Measurements from ENCODE around the gene GPR180. TPM values are rescaled to one million over a fixed set of nuclear protein-coding genes. Genes with fewer than 3 reads are reported as not detected.

The GPR180 gene
- total RNA-seq, 4 donors from 2014 or later = 2.0 to 4.2 (median 2.8) TPM

DNA sequence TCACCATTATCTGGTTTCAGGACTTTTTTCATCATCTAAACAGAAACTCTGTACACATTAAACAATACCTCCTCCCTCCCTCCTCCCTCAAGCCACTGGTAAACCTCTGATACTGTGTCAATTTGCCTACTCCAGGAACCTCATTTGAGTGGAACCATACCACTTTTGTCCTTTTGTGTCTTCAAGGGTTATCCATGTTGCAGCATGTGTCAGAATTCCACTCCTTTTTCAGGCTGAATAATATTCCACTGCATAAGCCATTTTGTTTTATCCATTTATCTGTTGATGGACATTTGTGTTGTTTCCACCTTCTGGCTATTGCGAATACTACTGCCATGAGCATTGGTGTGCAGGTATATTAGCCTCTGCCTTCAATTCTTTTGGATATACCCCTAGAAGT, 33.2 kb upstream of the GPR180 start:
- DNase-seq (ENCODE audit: low spot score in 2 of 2) = no peak
- Histone ChIP-seq H3K4me1 (no peaks in the 10 kb centered on the region), H3K9me3 (no peaks in the 10 kb centered on the region), H3K36me3 (peaks cover 37% of the 10 kb centered on the region), H3K27ac (no peak overlapping the region), H3K27me3 (no peaks in the 10 kb centered on the region), H3K4me3 (no peak overlapping the region)
- WGBS = 100% methylated on average over 1 of the region's 1 CpG
- TF ChIP-seq CTCF (IDR thresholded peaks at IDR 0.05) (no peak), EP300 (IDR thresholded peaks at IDR 0.05) (no peak), POLR2A (IDR thresholded peaks at IDR 0.05) (no peak), POLR2AphosphoS5 (IDR thresholded peaks at IDR 0.05) (no peak)

DNA sequence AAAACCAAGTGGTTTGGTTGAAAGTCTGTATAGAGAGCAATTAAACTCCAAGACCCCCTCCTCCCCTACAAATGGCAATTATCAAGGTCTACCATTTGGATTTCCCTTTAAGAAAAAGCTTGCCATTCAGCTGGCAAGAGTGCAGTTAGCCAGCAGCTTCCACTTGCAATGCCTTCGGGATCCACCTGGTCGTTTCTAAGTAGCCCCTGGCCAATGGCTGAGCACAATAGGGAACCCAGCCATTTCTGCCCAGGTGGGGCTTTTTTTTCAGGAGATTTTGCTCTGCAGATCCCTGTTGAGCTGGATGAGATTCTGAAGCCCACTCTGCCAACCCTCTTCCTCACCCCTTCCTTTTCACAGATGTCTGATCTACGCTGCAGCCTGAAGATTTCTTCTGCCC, 32.0 kb upstream of the GPR180 start:
- no peaks in the 10 kb centered on the region for H3K27me3 ChIP-seq
- H3K36me3 ChIP-seq = peaks cover 47% of the 10 kb centered on the region
- 94% methylated on average over 3 of the region's 3 CpGs for WGBS
- TF ChIP-seq POLR2AphosphoS5 (IDR thresholded peaks at IDR 0.05) (no peak), CTCF (IDR thresholded peaks at IDR 0.05) (no peak)
- DNase-seq (ENCODE audit: low spot score in 2 of 2) = no peak
- no peak overlapping the region for H3K27ac ChIP-seq
- no peak overlapping the region for H3K4me3 ChIP-seq
- H3K4me1 ChIP-seq = no peaks in the 10 kb centered on the region
- no peaks in the 10 kb centered on the region for H3K9me3 ChIP-seq

GRCh38 chr13:94579063-94579462, 22.6 kb upstream of the GPR180 start:
- Histone ChIP-seq H3K9me3 (no peaks in the 10 kb centered on the region), H3K4me3 (no peak overlapping the region), H3K4me1 (no peaks in the 10 kb centered on the region), H3K36me3 (peaks cover 85% of the 10 kb centered on the region), H3K27me3 (no peaks in the 10 kb centered on the region), H3K27ac (no peak overlapping the region)
- no peak for DNase-seq (ENCODE audit: low spot score in 2 of 2)
- no peak for TF ChIP-seq EP300 (IDR thresholded peaks at IDR 0.05)
- TF ChIP-seq POLR2AphosphoS5 (IDR thresholded peaks at IDR 0.05) = no peak
- no peak for TF ChIP-seq POLR2A (IDR thresholded peaks at IDR 0.05)
- no peak for TF ChIP-seq CTCF (IDR thresholded peaks at IDR 0.05)
- 76% methylated on average over 1 of the region's 1 CpG for WGBS

- no peak overlapping the region for H3K27ac ChIP-seq
- H3K4me3 ChIP-seq = no peak overlapping the region
- no peaks in the 10 kb centered on the region for H3K4me1 ChIP-seq
- WGBS = 97% methylated on average over 1 of the region's 1 CpG
- no peak for TF ChIP-seq POLR2A (IDR thresholded peaks at IDR 0.05)
- no peak for TF ChIP-seq CTCF (IDR thresholded peaks at IDR 0.05)
- no peak for TF ChIP-seq POLR2AphosphoS5 (IDR thresholded peaks at IDR 0.05)
- no peak for TF ChIP-seq EP300 (IDR thresholded peaks at IDR 0.05)
- H3K36me3 ChIP-seq = peaks cover 53% of the 10 kb centered on the region
- no peak for DNase-seq (ENCODE audit: low spot score in 2 of 2)
- no peaks in the 10 kb centered on the region for H3K9me3 ChIP-seq
- H3K27me3 ChIP-seq = no peaks in the 10 kb centered on the region
These were observed 17.7 kb upstream of the GPR180 start for GRCh38 chr13:94583926-94584325.

- Histone ChIP-seq H3K9me3 (no peaks in the 10 kb centered on the region), H3K4me1 (no peaks in the 10 kb centered on the region), H3K27me3 (no peaks in the 10 kb centered on the region), H3K27ac (no peak overlapping the region), H3K4me3 (no peak overlapping the region), H3K36me3 (peaks cover 47% of the 10 kb centered on the region)
- DNase-seq (ENCODE audit: low spot score in 2 of 2) = no peak
- no peak for TF ChIP-seq EP300 (IDR thresholded peaks at IDR 0.05)
- TF ChIP-seq CTCF (IDR thresholded peaks at IDR 0.05) = no peak
- no peak for TF ChIP-seq POLR2AphosphoS5 (IDR thresholded peaks at IDR 0.05)
- no peak for TF ChIP-seq POLR2A (IDR thresholded peaks at IDR 0.05)
- WGBS = 93% methylated on average over 6 of the region's 6 CpGs
These were observed 16.0 kb upstream of the GPR180 start for GRCh38 chr13:94585543-94586101.
